ENCODE data around the gene DCDC2C.

DCDC2C gene

DNA sequence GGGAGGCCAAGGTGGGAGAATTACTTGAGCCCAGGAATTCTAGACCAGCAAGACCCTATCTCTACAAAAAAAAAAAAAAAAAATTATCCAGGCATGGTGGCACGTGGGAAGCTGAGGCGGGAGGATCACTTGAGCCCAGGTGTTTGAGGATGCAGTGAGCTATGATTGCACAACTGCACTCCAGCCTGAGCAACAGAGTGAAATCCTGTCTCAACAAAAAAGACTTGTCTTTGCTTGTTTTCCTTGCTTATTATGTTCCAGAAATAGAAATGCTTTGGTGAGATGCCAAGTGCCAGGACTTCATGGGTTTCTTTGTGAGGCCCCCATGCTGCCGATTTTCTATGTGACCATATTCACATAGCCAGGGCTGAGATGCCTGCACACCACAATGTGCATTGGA lies 9.0 kb downstream of the DCDC2C start:
- H3K23ac ChIP-seq (ENCODE audit: low read length in 2 of 2): no peak overlapping the region
- H3K4me3 ChIP-seq (ENCODE audit: insufficient read depth in 1 of 2, low read depth in 1 of 2, low read length in 2 of 2): no peak overlapping the region
- no peak overlapping the region for H3K4me2 ChIP-seq (ENCODE audit: low read length, poor library complexity, severe bottlenecking)
- H2BK120ac ChIP-seq (ENCODE audit: low read depth, low read length): no peak overlapping the region
- no peak overlapping the region for H2BK15ac ChIP-seq (ENCODE audit: low read depth, poor library complexity, severe bottlenecking)
- no peak for DNase-seq
- H3K27me3 ChIP-seq (ENCODE audit: control insufficient read depth in 1 of 2, insufficient read depth in 1 of 2, low read length in 2 of 2): peaks cover 0 to 11% of the 10 kb centered on the region in 2 experiments
- no peaks in the 10 kb centered on the region for H3K36me3 ChIP-seq (ENCODE audit: control insufficient read depth in 1 of 2, insufficient read depth in 2 of 2, low read depth in 1 of 2, low read length in 2 of 2)
- H2AFZ ChIP-seq (ENCODE audit: low read depth, low read length): no peak overlapping the region
- no peak overlapping the region for H2BK5ac ChIP-seq (ENCODE audit: low read depth, low read length, poor library complexity, severe bottlenecking)
- H3K14ac ChIP-seq (ENCODE audit: low read length in 2 of 2): no peak overlapping the region
- no peak overlapping the region for H4K91ac ChIP-seq (ENCODE audit: low read length)
- no peak overlapping the region for H2BK12ac ChIP-seq (ENCODE audit: low read length in 2 of 2)
- no peaks in the 10 kb centered on the region for H3K4me1 ChIP-seq (ENCODE audit: control insufficient read depth, insufficient read depth, low read depth, low read length)
- H4K8ac ChIP-seq (ENCODE audit: low read length): no peak overlapping the region
- no peak overlapping the region for H2AK5ac ChIP-seq (ENCODE audit: low read length, severe bottlenecking)
- 88% methylated on average over 3 of the region's 3 CpGs for WGBS
- H3K9me3 ChIP-seq (ENCODE audit: control insufficient read depth, low read length): no peaks in the 10 kb centered on the region
- no peak overlapping the region for H3K18ac ChIP-seq (ENCODE audit: low read depth in 1 of 2, low read length in 2 of 2)
- H3K79me1 ChIP-seq (replicated peaks; ENCODE audit: low read length, poor library complexity, severe bottlenecking): no peaks in the 10 kb centered on the region
- no peak overlapping the region for H3K9ac ChIP-seq (ENCODE audit: low read length)
- H3K27ac ChIP-seq (ENCODE audit: low read length, poor library complexity, severe bottlenecking): no peak overlapping the region
- H3K4ac ChIP-seq (ENCODE audit: low read depth in 1 of 2, low read length in 2 of 2): no peak overlapping the region

DNA sequence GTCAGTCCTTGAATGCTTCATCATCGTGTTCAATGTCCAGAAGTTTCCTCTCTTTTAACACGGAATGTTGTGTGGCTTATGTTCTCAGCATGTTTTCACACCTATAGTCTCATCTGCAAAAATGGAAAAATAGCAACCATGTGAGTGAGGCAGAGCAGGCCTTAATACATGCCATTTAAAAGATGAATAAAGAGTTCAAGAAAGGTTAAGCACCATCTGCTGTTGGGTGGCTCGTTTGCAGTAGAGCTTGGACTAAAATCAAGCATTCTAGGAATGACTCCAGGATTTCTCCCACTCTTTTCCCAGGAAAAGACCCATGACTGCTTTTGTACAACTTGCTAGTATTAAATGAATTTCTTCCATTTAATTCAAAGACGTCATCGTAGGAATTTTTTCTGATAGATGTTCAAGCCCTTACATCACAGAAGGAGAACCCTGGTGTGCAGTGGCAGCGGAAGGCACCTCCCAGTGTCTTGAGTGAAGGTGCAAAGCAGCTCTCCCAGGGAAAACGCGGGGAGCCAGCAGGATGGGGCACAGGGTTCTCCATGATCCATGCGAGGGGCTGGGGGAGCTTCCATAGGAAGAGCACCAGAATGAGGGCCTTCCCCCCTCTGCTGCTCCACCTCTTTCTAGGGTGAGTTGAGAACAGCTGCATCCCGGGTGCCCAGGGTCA lies 9.6 kb downstream of the DCDC2C start:
- H3K79me1 ChIP-seq (replicated peaks; ENCODE audit: low read length, poor library complexity, severe bottlenecking): no peaks in the 10 kb centered on the region
- H2BK5ac ChIP-seq (ENCODE audit: low read depth, low read length, poor library complexity, severe bottlenecking): no peak overlapping the region
- H2AK5ac ChIP-seq (ENCODE audit: low read length, severe bottlenecking): no peak overlapping the region
- no peak overlapping the region for H3K4ac ChIP-seq (ENCODE audit: low read depth in 1 of 2, low read length in 2 of 2)
- no peak overlapping the region for H3K4me3 ChIP-seq (ENCODE audit: insufficient read depth in 1 of 2, low read depth in 1 of 2, low read length in 2 of 2)
- H2AFZ ChIP-seq (ENCODE audit: low read depth, low read length): no peak overlapping the region
- H3K36me3 ChIP-seq (ENCODE audit: control insufficient read depth in 1 of 2, insufficient read depth in 2 of 2, low read depth in 1 of 2, low read length in 2 of 2): no peaks in the 10 kb centered on the region
- H4K91ac ChIP-seq (ENCODE audit: low read length): no peak overlapping the region
- H4K8ac ChIP-seq (ENCODE audit: low read length): no peak overlapping the region
- no peak for DNase-seq
- H2BK120ac ChIP-seq (ENCODE audit: low read depth, low read length): no peak overlapping the region
- no peaks in the 10 kb centered on the region for H3K4me1 ChIP-seq (ENCODE audit: control insufficient read depth, insufficient read depth, low read depth, low read length)
- no peak overlapping the region for H3K27ac ChIP-seq (ENCODE audit: low read length, poor library complexity, severe bottlenecking)
- H3K4me2 ChIP-seq (ENCODE audit: low read length, poor library complexity, severe bottlenecking): no peak overlapping the region
- no peak overlapping the region for H3K14ac ChIP-seq (ENCODE audit: low read length in 2 of 2)
- no peak overlapping the region for H3K18ac ChIP-seq (ENCODE audit: low read depth in 1 of 2, low read length in 2 of 2)
- no peaks in the 10 kb centered on the region for H3K9me3 ChIP-seq (ENCODE audit: control insufficient read depth, low read length)
- peaks cover 0 to 10% of the 10 kb centered on the region in 2 experiments for H3K27me3 ChIP-seq (ENCODE audit: control insufficient read depth in 1 of 2, insufficient read depth in 1 of 2, low read length in 2 of 2)
- 82% methylated on average over 10 of the region's 10 CpGs for WGBS
- no peak overlapping the region for H3K9ac ChIP-seq (ENCODE audit: low read length)
- H2BK12ac ChIP-seq (ENCODE audit: low read length in 2 of 2): no peak overlapping the region
- no peak overlapping the region for H2BK15ac ChIP-seq (ENCODE audit: low read depth, poor library complexity, severe bottlenecking)
- no peak overlapping the region for H3K23ac ChIP-seq (ENCODE audit: low read length in 2 of 2)

DNA sequence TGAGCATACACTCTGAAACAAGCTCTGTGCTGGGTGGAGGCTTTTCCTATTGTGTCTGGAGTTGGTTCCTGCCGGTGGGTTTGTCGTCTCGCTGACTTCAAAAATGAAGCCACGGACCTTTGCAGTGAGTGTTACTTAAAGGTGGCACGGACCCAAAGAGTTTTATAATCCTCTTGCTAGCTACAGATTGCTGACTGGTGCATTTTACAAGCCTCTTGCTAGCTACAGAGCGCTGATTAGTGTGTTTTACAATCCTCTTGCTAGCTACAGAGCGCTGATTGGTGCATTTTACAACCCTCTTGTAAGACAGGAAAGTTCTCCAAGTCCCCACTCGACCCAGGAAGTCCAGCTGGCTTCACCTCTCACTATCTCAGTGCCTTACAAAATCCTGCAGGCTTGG lies 15.3 kb downstream of the DCDC2C start:
- H2BK12ac ChIP-seq (ENCODE audit: low read length in 2 of 2): no peak overlapping the region
- peaks cover 5% of the 10 kb centered on the region for H3K9me3 ChIP-seq (ENCODE audit: control insufficient read depth, low read length)
- no peak overlapping the region for H2BK120ac ChIP-seq (ENCODE audit: low read depth, low read length)
- H3K36me3 ChIP-seq (ENCODE audit: control insufficient read depth in 1 of 2, insufficient read depth in 2 of 2, low read depth in 1 of 2, low read length in 2 of 2): no peaks in the 10 kb centered on the region
- DNase-seq: no peak
- no peak overlapping the region for H4K8ac ChIP-seq (ENCODE audit: low read length)
- no peaks in the 10 kb centered on the region for H3K4me1 ChIP-seq (ENCODE audit: control insufficient read depth, insufficient read depth, low read depth, low read length)
- no peak overlapping the region for H2AFZ ChIP-seq (ENCODE audit: low read depth, low read length)
- H2BK5ac ChIP-seq (ENCODE audit: low read depth, low read length, poor library complexity, severe bottlenecking): no peak overlapping the region
- H3K79me1 ChIP-seq (replicated peaks; ENCODE audit: low read length, poor library complexity, severe bottlenecking): no peaks in the 10 kb centered on the region
- H4K91ac ChIP-seq (ENCODE audit: low read length): no peak overlapping the region
- H3K4me2 ChIP-seq (ENCODE audit: low read length, poor library complexity, severe bottlenecking): no peak overlapping the region
- H3K9ac ChIP-seq (ENCODE audit: low read length): no peak overlapping the region
- no peak overlapping the region for H3K4me3 ChIP-seq (ENCODE audit: insufficient read depth in 1 of 2, low read depth in 1 of 2, low read length in 2 of 2)
- H3K27ac ChIP-seq (ENCODE audit: low read length, poor library complexity, severe bottlenecking): no peak overlapping the region
- no peak overlapping the region for H3K23ac ChIP-seq (ENCODE audit: low read length in 2 of 2)
- H3K14ac ChIP-seq (ENCODE audit: low read length in 2 of 2): no peak overlapping the region
- no peak overlapping the region for H2AK5ac ChIP-seq (ENCODE audit: low read length, severe bottlenecking)
- no peak overlapping the region for H3K4ac ChIP-seq (ENCODE audit: low read depth in 1 of 2, low read length in 2 of 2)
- no peak overlapping the region for H3K18ac ChIP-seq (ENCODE audit: low read depth in 1 of 2, low read length in 2 of 2)
- H2BK15ac ChIP-seq (ENCODE audit: low read depth, poor library complexity, severe bottlenecking): no peak overlapping the region
- WGBS: 67% methylated on average over 8 of the region's 8 CpGs
- peaks cover 0 to 4% of the 10 kb centered on the region in 2 experiments for H3K27me3 ChIP-seq (ENCODE audit: control insufficient read depth in 1 of 2, insufficient read depth in 1 of 2, low read length in 2 of 2)

DNA sequence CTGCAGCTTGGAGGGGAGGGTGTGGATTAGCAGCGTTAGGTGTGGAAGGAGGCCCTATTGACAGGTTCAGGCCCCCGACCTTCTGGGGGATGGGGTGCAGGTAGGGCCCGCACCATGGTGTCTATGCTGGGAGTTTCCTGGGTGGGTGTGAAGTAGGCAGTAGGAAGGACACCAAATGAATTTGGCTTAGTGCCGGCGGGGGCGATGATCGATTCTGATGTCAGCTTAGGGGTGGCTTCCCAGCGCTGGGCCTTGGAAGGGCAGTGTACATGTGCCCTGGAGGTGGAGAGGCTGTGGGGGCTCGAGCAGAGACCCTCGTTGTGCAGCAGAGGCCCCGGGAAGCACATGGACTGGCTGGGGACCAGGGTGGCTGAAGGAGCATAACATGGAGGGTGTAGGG lies 21.6 kb downstream of the DCDC2C start:
- no peak overlapping the region for H2BK15ac ChIP-seq (ENCODE audit: low read depth, poor library complexity, severe bottlenecking)
- no peak overlapping the region for H3K23ac ChIP-seq (ENCODE audit: low read length in 2 of 2)
- no peaks in the 10 kb centered on the region for H3K4me1 ChIP-seq (ENCODE audit: control insufficient read depth, insufficient read depth, low read depth, low read length)
- no peaks in the 10 kb centered on the region for H3K36me3 ChIP-seq (ENCODE audit: control insufficient read depth in 1 of 2, insufficient read depth in 2 of 2, low read depth in 1 of 2, low read length in 2 of 2)
- H3K4ac ChIP-seq (ENCODE audit: low read depth in 1 of 2, low read length in 2 of 2): no peak overlapping the region
- no peak overlapping the region for H2BK120ac ChIP-seq (ENCODE audit: low read depth, low read length)
- no peak overlapping the region for H2BK5ac ChIP-seq (ENCODE audit: low read depth, low read length, poor library complexity, severe bottlenecking)
- no peak overlapping the region for H3K14ac ChIP-seq (ENCODE audit: low read length in 2 of 2)
- peaks cover 0 to 25% of the 10 kb centered on the region in 2 experiments for H3K27me3 ChIP-seq (ENCODE audit: control insufficient read depth in 1 of 2, insufficient read depth in 1 of 2, low read length in 2 of 2)
- no peak overlapping the region for H4K8ac ChIP-seq (ENCODE audit: low read length)
- no peak overlapping the region for H3K4me3 ChIP-seq (ENCODE audit: insufficient read depth in 1 of 2, low read depth in 1 of 2, low read length in 2 of 2)
- no peak overlapping the region for H3K27ac ChIP-seq (ENCODE audit: low read length, poor library complexity, severe bottlenecking)
- no peak overlapping the region for H3K4me2 ChIP-seq (ENCODE audit: low read length, poor library complexity, severe bottlenecking)
- no peak overlapping the region for H2AFZ ChIP-seq (ENCODE audit: low read depth, low read length)
- no peaks in the 10 kb centered on the region for H3K79me1 ChIP-seq (replicated peaks; ENCODE audit: low read length, poor library complexity, severe bottlenecking)
- no peak overlapping the region for H2AK5ac ChIP-seq (ENCODE audit: low read length, severe bottlenecking)
- no peak overlapping the region for H2BK12ac ChIP-seq (ENCODE audit: low read length in 2 of 2)
- no peak for DNase-seq
- peaks cover 5% of the 10 kb centered on the region for H3K9me3 ChIP-seq (ENCODE audit: control insufficient read depth, low read length)
- H3K18ac ChIP-seq (ENCODE audit: low read depth in 1 of 2, low read length in 2 of 2): no peak overlapping the region
- 84% methylated on average over 11 of the region's 11 CpGs for WGBS
- no peak overlapping the region for H4K91ac ChIP-seq (ENCODE audit: low read length)
- no peak overlapping the region for H3K9ac ChIP-seq (ENCODE audit: low read length)

All from mesenchymal stem cell (in vitro differentiated cells and primary cell).